Measurements from ENCODE around the gene TBC1D1. TPM values are rescaled to one million over a fixed set of nuclear protein-coding genes. Genes with fewer than 3 reads are reported as not detected.

Gene TBC1D1
- total RNA-seq, 2 donors from 2014 or later: 55.3 to 77.4 TPM

DNA sequence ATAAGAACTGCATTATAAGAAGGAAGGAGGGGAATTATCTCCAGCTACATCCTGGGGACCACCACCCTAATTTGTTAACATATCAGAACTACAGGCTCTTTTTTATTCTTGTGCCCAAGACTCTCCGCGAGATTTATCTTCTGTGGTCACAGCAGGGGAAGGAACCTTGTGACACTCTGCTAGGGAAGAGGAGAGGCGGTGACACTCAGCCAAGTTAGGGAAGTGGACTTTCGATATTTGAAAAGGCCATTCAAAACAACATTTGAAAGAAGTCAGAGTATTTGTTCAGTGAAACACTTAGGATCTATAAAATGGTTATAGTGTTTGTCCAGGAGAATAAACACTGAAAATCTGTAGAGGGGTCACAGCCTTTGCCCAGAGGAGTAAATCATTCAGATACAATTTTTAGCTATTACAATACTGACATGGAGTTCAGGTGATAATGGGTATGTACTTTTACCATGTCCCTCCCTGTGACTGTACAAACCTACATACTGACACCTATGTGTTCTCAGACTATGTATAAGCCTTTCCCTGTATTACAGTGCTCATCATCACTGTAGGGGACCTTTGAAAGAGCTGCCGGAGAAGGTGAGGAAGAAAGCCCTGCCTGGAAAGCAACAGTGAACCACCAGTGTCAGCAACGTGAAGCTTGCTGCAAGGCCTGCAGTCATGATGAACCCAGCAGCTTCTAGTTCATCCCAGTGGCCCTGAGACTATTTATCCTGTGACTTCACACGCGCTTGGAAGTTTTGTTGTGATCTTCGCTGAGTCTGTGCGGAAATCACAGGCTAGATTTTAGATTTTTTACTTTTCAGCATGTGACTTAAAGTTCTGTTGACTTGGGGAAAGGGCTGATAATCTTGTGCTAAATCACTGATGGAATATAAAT, 60.8 kb downstream of the TBC1D1 start:
- peak; percentile 35 for DNase-seq
- intact Hi-C loops (cut with DNase I): no loop called here
- Histone ChIP-seq H3K4me3 (no peak overlapping the region), H3K9ac (ENCODE audit: low read depth in 2 of 2, low read length in 2 of 2) (no peak overlapping the region), H3K27me3 (no peaks in the 10 kb centered on the region), H3K9me3 (no peaks in the 10 kb centered on the region), H3K4me1 (no peaks in the 10 kb centered on the region), H3K36me3 (no peaks in the 10 kb centered on the region), H3K27ac (peak overlapping the region; percentile 30)
- TF ChIP-seq, protein P1, sequence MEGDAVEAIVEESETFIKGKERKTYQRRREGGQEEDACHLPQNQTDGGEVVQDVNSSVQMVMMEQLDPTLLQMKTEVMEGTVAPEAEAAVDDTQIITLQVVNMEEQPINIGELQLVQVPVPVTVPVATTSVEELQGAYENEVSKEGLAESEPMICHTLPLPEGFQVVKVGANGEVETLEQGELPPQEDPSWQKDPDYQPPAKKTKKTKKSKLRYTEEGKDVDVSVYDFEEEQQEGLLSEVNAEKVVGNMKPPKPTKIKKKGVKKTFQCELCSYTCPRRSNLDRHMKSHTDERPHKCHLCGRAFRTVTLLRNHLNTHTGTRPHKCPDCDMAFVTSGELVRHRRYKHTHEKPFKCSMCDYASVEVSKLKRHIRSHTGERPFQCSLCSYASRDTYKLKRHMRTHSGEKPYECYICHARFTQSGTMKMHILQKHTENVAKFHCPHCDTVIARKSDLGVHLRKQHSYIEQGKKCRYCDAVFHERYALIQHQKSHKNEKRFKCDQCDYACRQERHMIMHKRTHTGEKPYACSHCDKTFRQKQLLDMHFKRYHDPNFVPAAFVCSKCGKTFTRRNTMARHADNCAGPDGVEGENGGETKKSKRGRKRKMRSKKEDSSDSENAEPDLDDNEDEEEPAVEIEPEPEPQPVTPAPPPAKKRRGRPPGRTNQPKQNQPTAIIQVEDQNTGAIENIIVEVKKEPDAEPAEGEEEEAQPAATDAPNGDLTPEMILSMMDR (IDR thresholded peaks at IDR 0.05): no peak

DNA sequence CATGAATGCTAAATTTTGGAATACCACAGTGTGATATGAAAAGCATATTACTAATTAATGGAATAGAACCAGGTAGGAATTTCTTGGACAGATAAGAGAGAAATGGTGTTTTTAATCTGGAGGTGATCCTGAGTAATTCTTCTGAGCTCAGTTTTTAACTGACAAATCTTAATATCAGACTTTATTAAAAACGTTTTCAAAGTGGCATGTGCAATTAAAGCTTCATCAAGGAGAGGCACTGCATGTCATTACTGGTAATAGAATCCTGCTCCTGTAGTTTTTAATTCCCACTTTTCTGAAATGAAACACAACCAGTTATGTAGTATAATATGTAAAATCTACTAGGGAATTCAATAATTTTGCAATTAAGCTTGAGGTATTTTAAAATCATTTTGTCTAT, 62.3 kb downstream of the TBC1D1 start:
- Histone ChIP-seq H3K4me1 (no peaks in the 10 kb centered on the region), H3K4me3 (no peak overlapping the region), H3K9ac (ENCODE audit: low read depth in 2 of 2, low read length in 2 of 2) (no peak overlapping the region), H3K36me3 (no peaks in the 10 kb centered on the region), H3K9me3 (no peaks in the 10 kb centered on the region), H3K27me3 (no peaks in the 10 kb centered on the region), H3K27ac (no peak overlapping the region)
- intact Hi-C loops (cut with DNase I): no loop called here
- TF ChIP-seq, protein P1 (IDR thresholded peaks at IDR 0.05): no peak
- no peak for DNase-seq

DNA sequence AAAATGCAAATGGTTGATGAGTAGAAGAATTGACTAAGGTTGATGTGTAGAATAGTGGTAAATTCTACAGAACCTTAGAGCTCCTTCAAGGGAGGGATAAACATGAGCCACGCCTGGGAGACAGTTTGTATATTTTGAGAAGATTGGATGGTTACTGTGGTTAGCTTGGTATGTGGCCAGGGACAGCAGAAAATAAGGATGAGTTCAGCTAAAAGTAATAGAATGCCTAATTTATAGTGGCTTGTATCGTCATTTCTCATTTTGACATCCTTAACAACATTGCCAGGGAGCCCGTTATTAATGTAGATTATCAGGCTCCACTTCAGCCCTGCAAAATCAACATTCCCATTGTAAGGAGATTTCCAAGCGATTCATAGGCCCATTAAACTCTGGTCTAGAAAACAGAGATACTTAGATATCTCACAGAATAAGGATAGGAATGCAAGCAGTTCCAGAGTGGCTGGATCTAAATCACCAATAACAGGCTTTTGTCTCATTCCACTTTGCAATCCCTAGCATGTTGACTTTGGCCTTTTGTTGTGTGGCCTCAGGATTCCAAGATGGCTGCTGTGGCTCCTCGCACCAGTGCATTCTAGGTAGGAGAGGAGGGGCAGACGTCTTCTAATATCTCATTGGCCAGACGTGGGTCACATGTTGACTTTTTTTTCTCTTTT, 62.9 kb downstream of the TBC1D1 start:
- no peak for DNase-seq
- intact Hi-C loops (cut with DNase I): no loop called here
- Histone ChIP-seq H3K4me3 (no peak overlapping the region), H3K9ac (ENCODE audit: low read depth in 2 of 2, low read length in 2 of 2) (no peak overlapping the region), H3K9me3 (no peaks in the 10 kb centered on the region), H3K4me1 (no peaks in the 10 kb centered on the region), H3K27me3 (no peaks in the 10 kb centered on the region), H3K27ac (no peak overlapping the region), H3K36me3 (no peaks in the 10 kb centered on the region)
- TF ChIP-seq, protein P1 (IDR thresholded peaks at IDR 0.05): no peak

DNA sequence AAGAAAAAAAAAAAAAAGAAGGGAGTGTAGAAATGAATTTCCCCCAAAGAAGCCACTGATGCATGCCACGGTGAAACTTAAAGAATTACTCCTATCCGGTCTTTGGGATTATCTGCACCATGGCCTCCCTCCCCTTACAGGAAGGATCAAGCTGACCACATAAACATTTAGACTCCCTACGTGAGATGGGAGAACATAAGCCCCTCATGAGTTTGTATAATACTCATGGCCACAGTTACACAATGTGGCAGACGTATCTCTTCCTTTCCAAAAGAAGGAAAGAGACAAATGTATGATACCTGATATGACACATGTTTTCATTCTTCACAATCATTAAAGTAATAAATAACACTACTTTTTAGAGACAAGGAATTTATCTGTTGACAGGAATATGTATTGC, 66.1 kb downstream of the TBC1D1 start:
- intact Hi-C loops (cut with DNase I): no loop called here
- Histone ChIP-seq H3K4me1 (no peaks in the 10 kb centered on the region), H3K36me3 (no peaks in the 10 kb centered on the region), H3K9me3 (no peaks in the 10 kb centered on the region), H3K27me3 (no peaks in the 10 kb centered on the region), H3K27ac (no peak overlapping the region), H3K4me3 (no peak overlapping the region), H3K9ac (ENCODE audit: low read depth in 2 of 2, low read length in 2 of 2) (no peak overlapping the region)
- TF ChIP-seq, protein P1 (IDR thresholded peaks at IDR 0.05): no peak
- no peak for DNase-seq

DNA sequence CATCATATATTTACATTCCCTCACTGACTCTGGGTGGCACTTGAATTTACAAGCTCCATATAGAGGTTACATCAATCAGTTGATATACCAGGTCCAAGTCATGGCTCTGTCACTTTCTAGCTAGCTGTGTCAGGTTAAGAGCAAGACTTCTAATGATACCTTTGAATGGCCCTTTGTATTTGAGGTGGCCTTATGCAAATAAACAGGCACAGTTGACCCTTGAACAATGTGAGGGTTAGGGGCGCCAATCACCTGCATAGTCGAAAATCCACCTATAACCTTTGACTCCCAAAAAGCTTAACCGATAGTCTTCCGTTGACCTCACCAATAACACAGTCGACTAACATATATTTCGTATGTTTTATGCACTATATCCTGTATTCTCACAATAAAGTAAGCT, 68.0 kb downstream of the TBC1D1 start:
- no peaks in the 10 kb centered on the region for H3K27me3 ChIP-seq
- no peak for DNase-seq
- H3K27ac ChIP-seq: no peak overlapping the region
- H3K9me3 ChIP-seq: no peaks in the 10 kb centered on the region
- no peak overlapping the region for H3K9ac ChIP-seq (ENCODE audit: low read depth in 2 of 2, low read length in 2 of 2)
- TF ChIP-seq, protein P1 (IDR thresholded peaks at IDR 0.05): no peak
- H3K4me1 ChIP-seq: no peaks in the 10 kb centered on the region
- H3K4me3 ChIP-seq: no peak overlapping the region
- intact Hi-C loops (cut with DNase I): no loop called here
- H3K36me3 ChIP-seq: no peaks in the 10 kb centered on the region
